CD4-positive, alpha-beta T cell treated with Interleukin-17A for 4 hours (primary cell): ENCODE measurements around the gene CADM3.

Source experiments
- DNase-seq: peaks from one replicate; pipeline ENCODE4 v3.0.0-alpha.2; 2020; ENCODE audit warnings: mixed read lengths

CADM3 gene, protein sequence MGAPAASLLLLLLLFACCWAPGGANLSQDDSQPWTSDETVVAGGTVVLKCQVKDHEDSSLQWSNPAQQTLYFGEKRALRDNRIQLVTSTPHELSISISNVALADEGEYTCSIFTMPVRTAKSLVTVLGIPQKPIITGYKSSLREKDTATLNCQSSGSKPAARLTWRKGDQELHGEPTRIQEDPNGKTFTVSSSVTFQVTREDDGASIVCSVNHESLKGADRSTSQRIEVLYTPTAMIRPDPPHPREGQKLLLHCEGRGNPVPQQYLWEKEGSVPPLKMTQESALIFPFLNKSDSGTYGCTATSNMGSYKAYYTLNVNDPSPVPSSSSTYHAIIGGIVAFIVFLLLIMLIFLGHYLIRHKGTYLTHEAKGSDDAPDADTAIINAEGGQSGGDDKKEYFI

DNA sequence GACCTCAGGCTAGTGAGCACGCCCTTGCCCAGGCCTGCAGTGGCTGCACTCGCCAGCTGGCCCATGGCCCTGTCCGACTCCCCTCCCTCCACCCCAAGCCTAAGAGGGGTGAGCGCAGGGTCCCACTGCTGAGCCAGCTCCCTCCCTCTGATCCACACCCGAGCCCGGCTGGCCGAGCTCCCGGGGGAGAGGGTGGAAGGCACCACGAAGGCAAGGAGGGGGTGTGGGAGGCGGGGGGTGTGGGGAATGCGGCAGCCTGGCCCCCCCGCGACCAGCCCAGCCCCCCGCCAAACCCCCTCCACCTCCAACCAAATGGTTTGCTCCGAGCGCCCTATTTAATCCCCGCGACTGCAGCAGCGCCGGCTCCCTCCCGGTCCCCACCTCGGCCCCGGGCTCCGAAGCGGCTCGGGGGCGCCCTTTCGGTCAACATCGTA lies at the start of gene CADM3:
TSS of gene CADM3 (plus strand) at position 362 of the 434 bp plus-strand sequence. CDS start 151 bp downstream, outside the sequence.
- no peak for DNase-seq

DNA sequence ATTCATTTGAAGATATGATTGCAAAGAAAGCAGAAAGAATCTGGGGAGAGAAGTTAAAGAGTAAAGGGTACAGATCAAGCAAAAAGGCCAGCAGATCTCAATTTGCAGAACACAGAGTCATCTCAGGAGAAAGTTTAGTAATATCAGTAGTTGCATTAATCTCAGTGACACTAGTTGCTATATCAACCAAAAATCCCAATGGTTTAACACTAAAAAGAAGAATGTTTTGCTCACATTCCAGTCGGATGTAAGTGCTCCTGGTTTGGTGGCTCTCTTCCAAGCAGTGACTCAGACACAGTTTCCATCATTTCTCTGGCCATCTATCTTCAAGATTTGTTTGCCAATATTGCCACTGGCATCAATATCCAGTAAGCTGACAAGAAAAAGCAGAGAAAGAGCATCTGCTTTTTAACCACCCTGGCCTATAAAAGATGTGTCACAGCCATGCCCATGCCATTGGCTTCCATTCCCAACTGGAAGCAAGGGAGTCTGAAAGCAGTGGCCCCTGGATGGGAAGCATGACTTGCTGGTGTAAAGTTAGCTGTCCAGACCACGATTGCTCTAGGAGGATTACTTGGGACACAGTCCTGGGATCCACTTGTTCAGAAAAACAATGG lies 49.3 kb upstream of the CADM3 start:
- no peak for DNase-seq

DNA sequence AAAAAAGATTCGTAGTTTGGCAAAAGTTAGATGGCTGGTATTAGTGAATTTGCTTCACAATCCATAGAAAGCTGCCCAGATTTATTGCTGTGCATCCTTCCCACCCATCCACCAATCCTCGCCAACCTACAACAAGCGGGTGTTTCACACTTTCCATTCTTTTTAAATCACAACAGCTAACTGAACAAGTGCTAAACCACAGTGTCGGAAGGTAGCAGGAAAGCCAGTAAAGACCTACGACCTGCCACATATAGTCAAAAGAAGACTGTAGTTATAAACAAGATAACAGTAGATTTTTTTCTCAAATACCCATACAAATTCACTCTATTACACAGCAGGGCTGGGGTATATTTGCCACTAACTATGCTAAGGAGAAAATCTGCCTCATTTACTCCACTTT lies 47.8 kb upstream of the CADM3 start:
- DNase-seq: no peak

DNA sequence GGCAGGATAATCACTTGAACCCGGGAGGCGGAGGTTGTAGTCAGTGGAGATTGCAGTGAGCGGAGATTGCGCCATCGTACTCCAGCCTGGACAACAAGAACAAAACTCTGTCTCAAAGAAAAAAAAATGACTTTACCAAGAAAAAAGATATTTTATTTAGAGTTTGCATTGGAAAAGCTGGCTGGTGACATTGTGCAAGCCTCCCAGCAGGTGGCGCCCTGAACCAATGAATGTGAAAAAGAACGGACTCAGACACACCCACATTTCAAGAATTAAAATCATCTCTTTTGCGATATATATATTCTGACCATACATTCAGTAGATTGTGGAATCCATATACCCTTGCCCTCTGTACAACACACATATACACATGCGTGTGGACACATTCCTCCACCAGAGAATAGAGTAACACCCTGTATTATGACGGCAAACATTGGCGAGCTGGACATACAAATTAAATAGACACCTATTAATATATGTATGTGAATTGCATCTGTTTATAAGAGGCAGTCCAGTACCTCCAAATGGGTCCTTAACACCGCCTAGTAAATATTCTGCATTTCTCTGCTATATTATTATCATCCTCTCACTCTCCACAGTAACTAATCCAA lies 39.0 kb upstream of the CADM3 start:
- peak; percentile 71 for DNase-seq

DNA sequence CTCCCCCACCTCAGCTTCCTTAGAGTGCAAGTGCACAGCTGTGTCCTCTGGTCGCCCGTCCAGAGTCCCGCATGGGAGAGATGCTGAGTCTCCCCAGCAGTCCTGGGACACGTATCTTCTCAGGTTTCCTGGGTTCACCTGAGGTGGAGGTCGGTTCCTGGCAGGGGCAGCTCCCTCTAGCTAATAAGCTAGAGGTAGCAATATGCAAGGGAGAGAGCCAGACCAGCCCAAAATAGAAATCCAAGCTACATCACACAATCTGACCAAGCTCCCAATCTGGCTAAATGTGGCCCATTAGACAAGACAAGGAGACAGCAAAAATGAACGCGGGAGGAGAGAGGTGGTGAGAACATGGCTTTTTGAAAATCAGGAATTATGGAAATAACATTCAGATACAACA lies 30.9 kb upstream of the CADM3 start:
- DNase-seq: no peak

DNA sequence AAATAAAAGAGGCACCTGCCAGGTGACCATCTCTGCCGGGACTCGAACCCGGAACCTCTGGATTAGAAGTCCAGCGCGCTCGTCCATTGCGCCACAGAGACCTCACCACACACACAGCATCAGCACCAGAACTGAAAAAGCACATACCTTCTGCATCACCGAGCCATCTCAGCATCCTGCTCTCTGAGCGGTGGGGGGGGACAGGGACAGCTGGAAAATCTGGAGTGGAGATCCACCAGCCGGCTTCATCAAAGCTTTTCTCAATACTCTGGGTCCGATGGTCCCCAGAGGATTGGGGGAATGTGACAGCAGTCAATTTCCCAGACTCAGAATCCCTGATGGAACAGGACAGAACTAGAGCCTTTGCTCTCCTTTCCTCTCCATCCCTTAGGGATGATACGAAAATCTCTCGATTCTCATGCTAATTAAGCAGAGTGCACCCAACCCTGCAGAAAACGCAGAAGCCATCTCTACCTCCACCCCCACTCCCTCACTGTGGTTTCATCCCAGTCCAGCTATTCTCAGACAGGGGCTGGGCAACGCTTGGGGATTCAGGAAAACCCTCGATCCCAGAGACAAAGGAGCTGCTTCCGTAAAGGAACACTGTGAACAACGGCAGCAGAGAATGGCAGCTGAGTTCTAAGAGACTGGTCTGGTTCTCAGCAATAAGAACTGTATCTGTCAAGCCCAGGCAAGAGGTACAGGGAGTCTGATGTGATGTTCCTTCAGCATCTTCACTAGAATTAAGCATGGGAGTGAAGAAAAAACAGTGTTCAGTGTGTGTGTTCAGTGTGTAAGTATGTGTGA lies 29.6 kb upstream of the CADM3 start:
- DNase-seq: no peak

DNA sequence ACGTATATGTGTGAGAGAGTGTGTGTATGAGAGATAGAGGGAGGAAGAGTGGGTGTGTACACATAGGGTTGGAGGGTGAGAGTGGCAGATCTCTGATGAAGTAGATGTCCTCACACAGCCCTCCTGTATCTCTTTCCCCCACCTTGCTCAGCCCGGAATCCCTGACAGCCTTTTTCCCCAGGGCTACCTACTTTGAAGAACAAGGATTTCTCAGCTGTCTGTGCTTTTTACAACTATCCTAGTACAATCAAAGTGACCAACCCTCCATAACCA lies 29.1 kb upstream of the CADM3 start:
- DNase-seq: no peak

DNA sequence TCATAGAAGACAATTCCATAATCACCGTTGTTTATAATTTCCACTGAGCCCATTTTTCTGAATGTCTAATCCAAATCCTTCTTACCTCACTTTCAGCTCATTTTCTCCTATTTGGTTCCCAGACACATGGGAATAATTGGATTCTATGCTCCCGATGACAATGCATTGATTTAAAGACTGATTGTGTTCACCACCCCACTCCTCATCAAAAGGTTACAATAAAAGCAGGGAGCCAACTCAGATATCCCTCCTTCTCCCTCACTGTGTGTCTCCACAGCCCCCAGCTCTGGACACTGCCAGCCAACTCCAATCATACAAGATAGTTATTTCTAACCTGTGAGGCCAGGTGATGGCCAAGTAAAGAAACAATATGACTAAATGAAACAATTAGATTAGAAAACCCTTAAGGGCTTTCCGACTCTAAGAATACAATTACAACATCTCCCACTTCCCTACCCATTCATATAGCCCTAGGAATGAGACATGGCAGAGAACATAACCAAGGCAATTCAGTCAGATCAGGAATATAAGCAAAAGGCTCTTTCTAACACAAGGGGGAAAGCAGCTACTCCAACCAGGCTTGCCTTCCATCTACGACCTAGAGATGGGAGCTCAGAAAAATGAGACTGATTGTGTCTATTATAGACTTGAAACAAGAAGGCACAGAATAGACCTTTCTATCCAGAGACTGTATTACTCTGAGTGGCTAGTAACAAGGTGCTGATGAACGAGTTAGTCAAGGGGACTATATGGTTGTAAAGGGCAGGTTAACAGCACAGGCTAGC lies 28.5 kb upstream of the CADM3 start:
- no peak for DNase-seq

DNA sequence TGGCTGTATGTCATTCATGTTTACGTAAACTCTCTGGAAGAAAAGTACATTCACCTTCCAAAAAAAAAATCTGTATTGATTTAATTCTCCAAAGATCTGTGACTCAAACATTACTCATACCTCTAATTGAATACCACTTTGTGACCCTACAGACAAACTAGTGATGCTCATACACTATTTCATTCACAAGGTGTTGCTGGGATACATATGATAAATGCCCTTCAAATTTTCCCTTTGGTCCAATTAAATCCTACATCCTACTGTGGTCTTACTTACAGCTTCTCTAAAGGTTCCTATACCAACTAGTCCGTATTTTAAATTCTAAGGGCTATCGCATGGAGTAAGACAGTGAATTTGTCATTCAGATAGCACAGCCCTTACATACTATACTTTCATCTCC lies 26.8 kb upstream of the CADM3 start:
- no peak for DNase-seq

DNA sequence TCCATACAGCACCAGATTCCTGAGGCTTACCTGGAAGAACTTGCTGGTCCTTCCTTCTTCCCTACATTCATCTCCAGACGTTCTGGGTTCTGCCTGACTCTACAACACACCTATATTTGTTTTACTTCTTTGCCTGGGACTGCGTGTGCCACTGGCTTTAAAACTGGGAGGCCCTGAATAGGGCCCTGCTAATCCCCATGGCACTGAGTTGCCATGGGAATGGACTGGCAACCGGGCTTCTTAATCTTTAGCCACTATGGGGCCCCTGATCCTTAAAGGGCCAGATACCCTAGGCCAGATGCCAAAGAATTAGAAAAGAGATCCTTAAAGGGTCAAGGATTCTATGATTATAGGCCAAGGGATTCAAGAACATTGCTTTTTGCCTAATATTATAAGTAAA lies 24.4 kb upstream of the CADM3 start:
- DNase-seq: no peak

DNA sequence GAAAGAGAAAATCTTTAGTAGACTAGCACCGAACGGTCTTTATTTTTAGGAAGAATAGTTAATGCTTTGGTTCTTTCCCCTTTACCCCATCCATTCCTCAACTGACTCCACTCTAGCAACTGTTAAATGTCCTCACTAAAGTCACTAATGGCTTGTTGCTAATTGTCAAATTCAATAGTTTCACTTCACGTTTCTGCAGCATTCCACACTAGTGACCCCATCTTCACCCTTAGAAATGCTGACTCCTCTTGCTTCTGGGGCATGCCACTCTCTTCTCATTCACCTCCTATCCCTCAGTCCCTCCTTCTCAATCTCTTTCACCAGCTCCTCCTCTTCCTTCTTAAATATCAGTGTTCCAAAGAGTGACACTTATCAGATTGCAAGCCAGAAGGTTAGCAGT lies 19.4 kb upstream of the CADM3 start:
- DNase-seq: no peak

DNA sequence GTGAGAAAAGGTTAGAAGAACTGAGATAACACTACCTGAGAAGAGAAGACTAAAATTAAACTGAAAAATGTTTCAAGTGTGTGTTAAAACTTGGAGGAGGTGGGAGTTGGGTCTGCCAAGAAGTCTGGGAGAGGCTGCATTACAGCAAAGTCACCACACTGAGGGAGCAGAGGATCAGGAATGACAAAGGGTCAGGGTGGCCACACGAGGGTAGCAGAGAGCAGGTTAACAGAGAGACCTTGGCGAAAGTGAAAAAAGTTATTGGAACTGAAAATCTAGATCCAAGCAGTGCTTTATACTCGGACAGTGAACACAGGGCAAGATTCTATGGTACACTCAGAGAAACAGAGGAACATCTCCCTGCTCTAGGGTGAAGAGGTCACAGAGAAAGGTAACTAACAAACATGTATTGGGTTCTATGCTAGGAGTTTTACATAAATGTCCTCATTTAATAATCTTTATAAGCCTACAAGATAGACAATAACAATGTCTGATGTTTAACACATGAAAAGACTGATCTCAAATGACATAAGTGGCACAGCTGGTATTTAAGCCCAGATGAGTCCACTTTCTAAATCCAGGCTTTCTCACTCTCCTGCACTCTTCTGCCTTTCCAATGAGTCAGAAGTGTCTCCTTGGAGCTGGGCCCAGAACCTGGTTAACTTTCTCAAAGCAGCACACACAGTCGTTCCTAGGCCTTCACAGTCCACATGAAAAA lies 10.3 kb upstream of the CADM3 start:
- peak; percentile 64 for DNase-seq

DNA sequence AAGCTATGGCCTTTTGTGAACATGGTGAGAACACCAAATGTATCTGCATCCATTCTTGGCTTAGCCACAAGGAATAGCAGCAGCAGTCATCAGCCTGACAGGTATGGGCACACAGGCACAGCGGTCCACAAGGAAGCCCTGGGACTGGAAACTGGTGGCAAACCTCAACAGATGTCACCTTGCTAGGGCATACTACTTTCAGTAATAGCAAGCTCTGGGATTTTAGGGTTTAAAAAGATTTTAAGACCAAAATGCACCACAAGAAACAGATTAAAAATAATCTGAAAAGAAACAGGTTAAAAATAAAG lies 9.7 kb upstream of the CADM3 start:
- no peak for DNase-seq

DNA sequence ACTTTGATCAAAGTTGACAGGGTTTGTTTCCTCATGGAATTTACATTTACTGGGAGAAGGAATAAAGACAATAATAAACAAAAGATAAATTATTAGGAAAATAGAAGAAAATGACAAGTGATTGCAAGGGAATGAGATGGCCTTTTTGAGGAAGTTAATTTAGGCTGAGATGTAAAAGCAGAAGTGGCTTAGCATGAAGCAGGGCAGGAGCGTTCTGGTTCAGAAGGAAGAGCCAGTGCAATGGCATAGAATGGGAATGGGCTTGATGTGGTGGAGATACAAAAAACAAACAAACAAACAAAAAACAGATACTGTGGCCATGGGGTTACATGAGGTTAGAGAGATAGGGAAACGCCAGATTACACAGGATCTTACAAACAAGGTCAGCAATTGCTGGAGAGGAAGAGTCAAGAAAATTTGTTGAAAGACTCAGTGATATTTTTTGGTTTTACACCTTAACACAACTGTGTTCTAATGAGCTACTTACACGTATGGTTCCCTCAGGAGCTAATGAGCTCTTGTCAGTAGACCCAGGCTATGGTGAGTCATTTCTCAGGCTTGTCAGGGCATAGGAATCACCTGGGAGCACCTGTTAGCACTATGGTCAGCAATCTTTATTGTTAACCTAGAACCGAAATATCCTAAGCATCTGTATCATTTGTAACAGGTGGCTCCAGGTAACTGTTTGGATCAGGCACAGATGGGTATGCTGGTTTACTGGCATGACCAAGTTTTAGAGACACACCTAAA lies 8.7 kb upstream of the CADM3 start:
- DNase-seq: no peak

DNA sequence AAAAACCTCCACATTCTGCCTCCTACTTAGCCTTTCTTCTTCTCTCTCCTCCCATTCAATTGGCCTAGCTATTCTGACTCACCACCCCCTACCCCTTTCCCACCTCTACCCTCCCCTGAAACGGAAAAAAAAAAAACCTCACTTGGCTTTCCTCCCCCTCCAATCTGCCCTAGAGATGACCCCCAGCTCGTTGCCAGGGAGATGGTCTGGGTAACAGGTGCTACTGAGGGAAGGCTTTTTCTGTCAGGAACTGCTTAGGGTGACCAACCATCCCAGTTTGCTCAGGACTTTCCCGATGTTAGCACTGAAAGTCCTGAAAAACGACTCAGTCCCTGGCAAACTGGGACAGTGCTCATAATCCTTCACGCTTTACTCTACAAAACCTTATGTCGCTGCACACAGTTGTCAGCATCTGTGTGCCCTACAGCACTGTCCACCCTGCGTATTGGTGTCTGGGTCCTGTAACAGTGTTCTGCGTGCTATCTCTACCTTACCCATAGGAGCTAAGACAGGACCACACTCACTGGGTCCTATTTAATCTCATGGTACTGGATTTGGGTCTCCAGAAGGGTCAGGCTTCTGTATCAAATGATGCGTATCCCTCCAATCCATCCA lies 7.7 kb upstream of the CADM3 start:
- DNase-seq: no peak

DNA sequence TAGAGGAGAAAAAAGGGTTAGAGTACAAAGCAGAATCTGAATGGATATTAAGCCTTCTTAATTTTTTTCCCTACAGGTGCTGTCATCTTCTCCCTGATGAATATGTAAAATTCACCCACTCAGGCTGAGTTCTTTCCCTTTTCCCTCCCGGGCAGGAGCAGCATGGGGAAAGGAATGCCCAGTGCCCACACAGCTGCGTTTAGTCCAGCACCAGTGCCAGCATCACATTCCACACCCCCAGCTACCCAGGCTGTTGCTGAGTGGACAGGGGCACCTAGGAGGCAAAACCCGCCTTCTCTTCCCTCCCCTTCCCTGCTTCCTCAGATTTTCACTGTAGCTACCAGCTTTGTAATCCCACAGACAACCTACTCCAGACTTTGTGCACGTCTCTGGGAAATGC lies 3.4 kb upstream of the CADM3 start:
- DNase-seq: no peak

DNA sequence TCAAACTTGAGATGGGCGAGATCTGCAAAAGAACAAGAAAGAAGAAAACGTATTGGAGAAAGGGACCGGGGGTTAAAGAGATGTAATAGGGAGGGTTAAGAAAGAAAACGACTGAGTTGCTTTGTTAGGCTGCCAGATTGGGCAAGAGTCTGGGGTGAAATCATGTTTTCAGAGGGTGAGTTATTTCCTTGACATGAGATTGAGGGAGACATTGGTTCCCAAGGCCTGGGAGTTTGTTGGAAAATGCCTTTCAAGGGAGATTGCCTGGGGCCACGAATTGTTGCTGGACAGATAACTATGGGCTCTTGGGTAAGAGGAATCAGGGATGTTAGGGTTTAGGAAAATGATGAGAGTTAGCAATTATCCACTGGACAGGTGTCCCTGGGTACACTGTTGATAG lies 776 bp upstream of the CADM3 start:
- no peak for DNase-seq

DNA sequence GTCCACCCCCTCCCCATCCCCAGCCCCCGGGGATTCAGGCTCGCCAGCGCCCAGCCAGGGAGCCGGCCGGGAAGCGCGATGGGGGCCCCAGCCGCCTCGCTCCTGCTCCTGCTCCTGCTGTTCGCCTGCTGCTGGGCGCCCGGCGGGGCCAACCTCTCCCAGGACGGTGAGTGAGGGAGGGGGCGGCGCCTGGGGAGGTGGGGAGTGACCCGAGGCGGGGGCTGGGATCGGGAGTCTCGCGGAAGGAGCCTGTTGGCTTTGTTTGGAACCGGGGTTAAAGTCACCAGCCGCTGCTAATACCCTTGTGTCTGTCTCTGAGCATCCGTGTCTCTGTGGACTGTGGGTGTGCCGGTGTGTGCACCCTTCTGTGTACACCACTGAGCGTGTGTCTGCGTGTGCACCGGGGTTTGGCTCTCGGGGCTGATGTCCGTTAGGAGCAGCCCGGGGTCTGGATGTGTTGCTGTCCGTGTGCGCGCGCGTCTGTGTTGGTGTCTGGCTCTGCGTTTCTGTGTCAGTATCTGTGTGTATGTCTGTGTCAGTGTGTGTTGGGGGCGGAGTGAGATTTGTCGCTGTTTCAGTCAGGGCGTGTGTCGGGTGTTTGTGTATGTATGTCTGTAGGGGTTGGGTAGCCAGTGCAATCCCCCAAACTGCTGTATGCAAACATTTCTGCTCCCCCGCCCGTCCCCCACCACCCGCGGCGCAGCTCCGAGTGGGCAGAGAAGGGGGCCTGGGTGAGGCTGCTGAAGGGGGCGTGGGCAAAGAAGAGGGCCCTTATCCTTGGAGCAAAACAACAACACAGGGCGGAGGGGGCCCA lies 480 bp downstream of the CADM3 start:
- DNase-seq: no peak

DNA sequence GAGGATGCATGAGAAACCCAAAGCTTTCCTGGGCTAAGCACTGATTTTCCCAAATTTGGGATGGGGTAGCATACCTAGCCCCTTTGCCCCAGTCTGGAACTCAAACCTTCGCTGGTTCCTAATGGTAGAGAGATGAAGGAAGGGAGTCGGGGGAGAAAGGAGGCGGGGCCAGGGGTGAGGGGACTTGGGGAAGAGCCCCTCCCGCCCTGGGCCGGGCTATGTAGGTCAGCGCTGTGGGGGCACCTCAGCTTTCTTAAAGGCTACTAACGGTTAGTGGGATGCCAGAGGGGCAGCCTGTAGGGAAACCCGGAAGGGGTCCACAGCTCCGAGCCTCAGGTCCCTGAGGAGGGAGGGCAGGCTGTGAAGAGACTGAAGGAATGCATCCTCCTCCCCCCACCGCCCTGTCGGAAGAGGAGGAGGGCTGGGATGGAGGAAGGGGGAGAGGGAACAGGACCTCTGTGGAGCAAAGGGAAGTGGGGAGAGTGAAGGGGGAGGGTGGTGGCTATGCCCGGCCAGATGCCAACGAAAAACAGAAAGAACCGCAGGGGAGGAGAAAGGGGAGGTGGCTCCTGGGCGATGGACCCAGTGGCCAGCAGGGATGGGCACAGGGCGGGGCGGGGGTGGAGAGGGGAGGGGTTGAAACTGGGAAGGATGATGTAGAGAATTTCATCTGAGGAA lies 1.3 kb downstream of the CADM3 start:
- DNase-seq: no peak

DNA sequence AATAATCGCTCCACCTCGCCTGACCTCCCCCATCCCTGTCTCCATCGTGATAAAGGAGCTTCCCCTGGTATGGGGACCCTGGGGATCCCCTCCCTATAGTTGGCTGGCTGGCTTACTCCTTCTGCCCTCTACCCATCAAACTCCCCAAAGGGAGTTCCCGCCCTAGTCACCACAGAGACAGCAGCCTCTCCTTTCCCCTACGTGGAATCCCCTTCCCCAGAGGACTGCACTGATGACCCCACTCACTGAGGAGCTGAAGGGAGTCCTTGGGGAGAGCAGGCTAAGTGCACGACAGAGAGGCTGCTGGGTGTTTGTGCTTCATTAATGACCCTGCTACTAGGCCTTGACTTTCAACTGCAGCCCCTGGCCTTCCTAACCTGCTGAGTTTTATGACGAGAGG lies 1.9 kb downstream of the CADM3 start:
- no peak for DNase-seq
